HG02840 (cell line): ENCODE data around the gene B3GNT7.
"Not testable (repeated sequence)": the region's sequence is repeated elsewhere in the genome, so short reads cannot be mapped to it uniquely, and the experiment has no call there.

Source experiments
- ATAC-seq: cut with Tn5 transposase; IDR thresholded peaks from one replicate; pipeline ENCODE4 v1.9.1; 2021; ENCODE audit warnings: mild to moderate bottlenecking, moderate library complexity, moderate number of reproducible peaks; ENCODE audit not compliant: unreplicated experiment, low FRiP score

The B3GNT7 gene

GRCh38 chr2:231364961-231365810 is 30.3 kb upstream of the B3GNT7 start:
- ATAC-seq, result no peak

GRCh38 chr2:231367178-231367577 is 28.3 kb upstream of the B3GNT7 start:
- no peak for ATAC-seq

- no peak for ATAC-seq
These were observed 25.7 kb upstream of the B3GNT7 start for GRCh38 chr2:231369580-231370428.

- no peak for ATAC-seq
These were observed 25.1 kb upstream of the B3GNT7 start for GRCh38 chr2:231370429-231370748.

GRCh38 chr2:231370749-231371429 is 24.6 kb upstream of the B3GNT7 start:
- ATAC-seq, result no peak

- ATAC-seq, result no peak
These were observed 24.0 kb upstream of the B3GNT7 start for GRCh38 chr2:231371430-231372054.

GRCh38 chr2:231372326-231372725 is 23.2 kb upstream of the B3GNT7 start:
- no peak for ATAC-seq

- no peak for ATAC-seq
These were observed 22.3 kb upstream of the B3GNT7 start for GRCh38 chr2:231373184-231373583.

GRCh38 chr2:231373786-231374349 is 21.6 kb upstream of the B3GNT7 start:
- no peak for ATAC-seq

GRCh38 chr2:231374771-231375170 is 20.7 kb upstream of the B3GNT7 start:
- no peak for ATAC-seq

- not testable (repeated sequence) for ATAC-seq
These were observed 19.4 kb upstream of the B3GNT7 start for GRCh38 chr2:231375994-231376615.

- ATAC-seq, result no peak
These were observed 18.7 kb upstream of the B3GNT7 start for GRCh38 chr2:231376857-231377256.

- ATAC-seq, result no peak
These were observed 17.3 kb upstream of the B3GNT7 start for GRCh38 chr2:231378026-231378722.

GRCh38 chr2:231379266-231380215 is 16.0 kb upstream of the B3GNT7 start:
- ATAC-seq, result no peak

GRCh38 chr2:231380307-231380706 is 15.2 kb upstream of the B3GNT7 start:
- ATAC-seq, result no peak

- no peak for ATAC-seq
These were observed 14.3 kb upstream of the B3GNT7 start for GRCh38 chr2:231380991-231381847.

GRCh38 chr2:231382116-231382515 is 13.4 kb upstream of the B3GNT7 start:
- no peak for ATAC-seq
